ENCODE data around the gene FABP1. TPM values are rescaled to one million over a fixed set of nuclear protein-coding genes. Genes with fewer than 3 reads are reported as not detected.

Gene FABP1
- total and polyA plus RNA-seq, 12 donors, result 0.14 to 1.1 TPM; not detected in 10

GRCh38 chr2:88123975-88124917 lies 3.6 kb downstream of the FABP1 start:
- intact Hi-C loops (cut with DNase I), result no loop called here
- 89% methylated on average over 9 of the region's 9 CpGs for WGBS, 2 donors

GRCh38 chr2:88123164-88123974 lies 4.5 kb downstream of the FABP1 start:
- Histone ChIP-seq H3K4me3 (no peak overlapping the region), H3K27me3 (no peaks in the 10 kb centered on the region), H3K9me3 (no peaks in the 10 kb centered on the region), H3K4me1 (no peaks in the 10 kb centered on the region), H3K27ac (no peak overlapping the region), H3K36me3 (no peaks in the 10 kb centered on the region)
- DNase-seq (no peak), ATAC-seq (no peak)
- WGBS, 2 donors, result 65 to 67% methylated on average over 5 of the region's 5 CpGs
- intact Hi-C loops (cut with DNase I), result no loop called here
- TF ChIP-seq CTCF (IDR thresholded peaks at IDR 0.05), result no peak

More at GRCh38 chr2:88123975-88124917, 3.6 kb downstream of the FABP1 start:
- no peak overlapping the region for H3K4me3 ChIP-seq
- H3K27ac ChIP-seq, result no peak overlapping the region
- no peak for DNase-seq
- no peaks in the 10 kb centered on the region for H3K36me3 ChIP-seq
- no peaks in the 10 kb centered on the region for H3K27me3 ChIP-seq
- TF ChIP-seq CTCF (IDR thresholded peaks at IDR 0.05), result no peak
- no peak for ATAC-seq
- H3K9me3 ChIP-seq, result no peaks in the 10 kb centered on the region
- H3K4me1 ChIP-seq, result no peaks in the 10 kb centered on the region

GRCh38 chr2:88122141-88122884 lies 5.5 kb downstream of the FABP1 start:
- 80 to 86% methylated on average over 8 of the region's 8 CpGs for WGBS, 2 donors
- intact Hi-C loops (cut with DNase I), result no loop called here
- no peak overlapping the region for H3K4me3 ChIP-seq
- H3K4me1 ChIP-seq, result no peaks in the 10 kb centered on the region
- no peak for DNase-seq
- no peaks in the 10 kb centered on the region for H3K27me3 ChIP-seq
- no peak overlapping the region for H3K27ac ChIP-seq
- H3K9me3 ChIP-seq, result no peaks in the 10 kb centered on the region
- no peak for TF ChIP-seq CTCF (IDR thresholded peaks at IDR 0.05)
- no peak for ATAC-seq
- H3K36me3 ChIP-seq, result no peaks in the 10 kb centered on the region

GRCh38 chr2:88121678-88122077 lies 6.2 kb downstream of the FABP1 start:
- H3K9me3 ChIP-seq, result no peaks in the 10 kb centered on the region
- no peak for TF ChIP-seq CTCF (IDR thresholded peaks at IDR 0.05)
- intact Hi-C loops (cut with DNase I), result no loop called here

More at GRCh38 chr2:88121678-88122077, 6.2 kb downstream of the FABP1 start:
- Histone ChIP-seq H3K4me1 (no peaks in the 10 kb centered on the region), H3K36me3 (no peaks in the 10 kb centered on the region), H3K4me3 (no peak overlapping the region), H3K27ac (no peak overlapping the region), H3K27me3 (no peaks in the 10 kb centered on the region)
- DNase-seq (no peak), ATAC-seq (no peak)
- WGBS, 2 donors, result 92 to 93% methylated on average over 4 of the region's 4 CpGs

All from heart right ventricle (tissue), 16 donors.